ENCODE data around the gene ZDHHC22. TPM values are rescaled to one million over a fixed set of nuclear protein-coding genes. Genes with fewer than 3 reads are reported as not detected.

Gene ZDHHC22, protein sequence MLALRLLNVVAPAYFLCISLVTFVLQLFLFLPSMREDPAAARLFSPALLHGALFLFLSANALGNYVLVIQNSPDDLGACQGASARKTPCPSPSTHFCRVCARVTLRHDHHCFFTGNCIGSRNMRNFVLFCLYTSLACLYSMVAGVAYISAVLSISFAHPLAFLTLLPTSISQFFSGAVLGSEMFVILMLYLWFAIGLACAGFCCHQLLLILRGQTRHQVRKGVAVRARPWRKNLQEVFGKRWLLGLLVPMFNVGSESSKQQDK
- total RNA-seq, result not detected
- long read RNA-seq, result 0 reads

DNA sequence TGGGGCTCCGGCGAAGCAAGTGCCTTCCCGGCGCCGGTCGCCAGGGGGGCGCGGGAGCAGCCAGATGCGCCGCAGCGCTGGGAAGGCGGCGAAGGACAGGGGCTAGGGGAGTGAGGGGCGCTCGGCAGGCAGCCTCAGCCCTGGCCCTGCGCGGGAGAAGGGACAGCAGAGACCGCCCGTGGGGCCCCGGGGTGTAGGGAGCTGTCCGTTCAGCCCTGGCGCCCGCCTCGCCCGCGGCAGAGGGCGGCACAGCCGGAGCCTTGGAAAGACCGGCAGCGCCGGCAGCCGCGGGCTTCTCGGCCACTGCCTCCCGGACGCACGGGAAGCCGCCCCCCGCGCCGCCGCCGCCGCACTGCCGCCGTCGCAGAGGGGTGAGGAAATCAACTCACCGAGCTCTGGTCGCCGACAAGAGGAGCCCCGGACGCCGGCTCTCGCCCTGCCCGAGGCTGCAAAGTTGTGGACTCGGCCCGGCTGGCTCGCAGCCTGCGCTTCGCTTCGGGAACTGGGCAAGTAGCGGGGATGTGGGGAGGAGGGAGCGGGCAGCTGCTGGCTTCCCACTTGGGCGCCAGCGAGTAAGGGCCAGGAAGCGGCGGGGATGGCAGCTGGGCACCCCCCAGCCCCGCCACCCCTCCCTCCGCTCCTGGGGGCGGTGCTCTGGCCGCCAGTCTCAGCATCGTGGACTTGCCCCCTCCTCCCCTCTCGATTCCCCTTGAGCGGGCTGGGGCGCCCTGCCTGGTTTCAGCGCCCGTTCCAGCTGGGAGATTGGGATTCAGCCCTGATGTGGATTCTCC is at the start of gene ZDHHC22:
ZDHHC22 (minus strand) TSS at position 578 of the 791 bp plus-strand sequence. CDS start 2,053 bp downstream, outside the sequence.
- ATAC-seq (peak; percentile 32), DNase-seq (no peak)
- Histone ChIP-seq H3K27me3 (peaks cover 97% of the 10 kb centered on the region), H3K36me3 (no peaks in the 10 kb centered on the region), H3K27ac (no peak within 1 kb of the TSS), H3K9me3 (no peaks in the 10 kb centered on the region), H3K4me3 (peak within 1 kb of the TSS; percentile 26), H3K4me1 (peaks cover 13% of the 10 kb centered on the region)
- TF ChIP-seq, protein P1, sequence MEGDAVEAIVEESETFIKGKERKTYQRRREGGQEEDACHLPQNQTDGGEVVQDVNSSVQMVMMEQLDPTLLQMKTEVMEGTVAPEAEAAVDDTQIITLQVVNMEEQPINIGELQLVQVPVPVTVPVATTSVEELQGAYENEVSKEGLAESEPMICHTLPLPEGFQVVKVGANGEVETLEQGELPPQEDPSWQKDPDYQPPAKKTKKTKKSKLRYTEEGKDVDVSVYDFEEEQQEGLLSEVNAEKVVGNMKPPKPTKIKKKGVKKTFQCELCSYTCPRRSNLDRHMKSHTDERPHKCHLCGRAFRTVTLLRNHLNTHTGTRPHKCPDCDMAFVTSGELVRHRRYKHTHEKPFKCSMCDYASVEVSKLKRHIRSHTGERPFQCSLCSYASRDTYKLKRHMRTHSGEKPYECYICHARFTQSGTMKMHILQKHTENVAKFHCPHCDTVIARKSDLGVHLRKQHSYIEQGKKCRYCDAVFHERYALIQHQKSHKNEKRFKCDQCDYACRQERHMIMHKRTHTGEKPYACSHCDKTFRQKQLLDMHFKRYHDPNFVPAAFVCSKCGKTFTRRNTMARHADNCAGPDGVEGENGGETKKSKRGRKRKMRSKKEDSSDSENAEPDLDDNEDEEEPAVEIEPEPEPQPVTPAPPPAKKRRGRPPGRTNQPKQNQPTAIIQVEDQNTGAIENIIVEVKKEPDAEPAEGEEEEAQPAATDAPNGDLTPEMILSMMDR (IDR thresholded peaks at IDR 0.05), result peak; percentile 26
- intact Hi-C loops (cut with DNase I), result no loop called here

DNA sequence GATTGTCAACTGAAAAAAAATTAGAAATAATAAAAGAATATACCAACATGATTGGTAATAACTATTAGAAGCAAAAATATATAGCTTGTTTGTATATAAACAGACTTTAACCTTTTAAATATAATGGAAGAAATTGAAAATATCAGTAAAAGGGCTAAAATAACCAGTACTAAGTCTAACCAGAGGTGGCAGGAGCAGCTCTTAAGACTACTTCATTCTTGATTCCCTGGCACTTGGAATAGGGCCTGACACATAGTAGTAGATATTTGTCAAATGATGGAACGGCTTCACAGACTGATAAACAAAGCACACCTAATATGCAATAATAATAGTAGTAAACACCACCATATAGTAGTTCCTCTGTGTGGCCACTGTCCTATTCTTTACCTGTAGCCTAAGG is 49.4 kb upstream of the ZDHHC22 start:
- intact Hi-C loops (cut with DNase I), result no loop called here
- no peaks in the 10 kb centered on the region for H3K36me3 ChIP-seq
- no peaks in the 10 kb centered on the region for H3K27me3 ChIP-seq
- DNase-seq (no peak), ATAC-seq (no peak)
- no peaks in the 10 kb centered on the region for H3K4me1 ChIP-seq
- H3K9me3 ChIP-seq, result no peaks in the 10 kb centered on the region
- H3K4me3 ChIP-seq, result no peak overlapping the region
- TF ChIP-seq, protein P1 (IDR thresholded peaks at IDR 0.05), result no peak
- H3K27ac ChIP-seq, result no peak overlapping the region

DNA sequence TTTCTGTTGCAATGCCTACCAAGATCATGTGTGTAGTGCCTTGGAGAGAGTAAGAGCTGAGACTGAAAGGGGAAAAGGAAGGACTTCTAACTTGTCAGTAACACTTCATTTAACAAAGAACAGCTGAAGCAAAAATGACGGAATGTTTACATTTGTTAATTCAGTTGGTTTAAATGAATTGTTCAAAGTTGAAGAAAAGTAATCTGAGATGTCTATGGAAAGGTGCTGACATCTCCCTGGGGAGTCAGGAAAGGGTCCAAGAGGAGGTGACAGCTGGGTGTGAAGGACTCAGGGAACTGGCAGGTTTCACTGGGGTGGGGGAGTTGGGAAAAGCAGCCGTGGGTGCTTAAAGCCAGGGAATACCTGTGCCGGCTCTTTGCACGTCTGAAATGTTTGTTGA is 47.9 kb upstream of the ZDHHC22 start:
- H3K4me1 ChIP-seq, result no peaks in the 10 kb centered on the region
- H3K27me3 ChIP-seq, result no peaks in the 10 kb centered on the region
- no peak overlapping the region for H3K4me3 ChIP-seq
- TF ChIP-seq, protein P1 (IDR thresholded peaks at IDR 0.05), result no peak
- ATAC-seq, result no peak
- H3K27ac ChIP-seq, result no peak overlapping the region
- H3K9me3 ChIP-seq, result no peaks in the 10 kb centered on the region
- DNase-seq, result no peak
- H3K36me3 ChIP-seq, result no peaks in the 10 kb centered on the region
- intact Hi-C loops (cut with DNase I), result no loop called here

DNA sequence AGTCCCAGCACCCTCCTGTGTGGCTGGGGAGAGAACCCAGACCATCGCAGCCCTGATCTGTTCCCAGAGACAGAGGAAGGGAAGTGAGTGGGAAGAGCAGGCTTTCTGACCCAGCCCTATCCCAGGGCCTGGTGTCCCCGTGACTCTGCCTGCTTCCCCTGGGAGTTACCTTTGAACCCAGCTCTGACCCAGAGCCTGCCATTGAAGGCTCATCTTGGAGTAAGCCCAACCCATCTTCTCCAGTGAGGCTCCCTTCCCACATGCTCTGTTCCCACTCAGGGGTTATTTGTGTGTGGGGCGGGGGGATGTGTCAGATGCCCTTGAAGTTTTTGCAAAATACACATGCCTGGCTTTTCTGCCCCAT is 46.0 kb upstream of the ZDHHC22 start:
- Histone ChIP-seq H3K4me1 (no peaks in the 10 kb centered on the region), H3K36me3 (no peaks in the 10 kb centered on the region), H3K4me3 (no peak overlapping the region), H3K27me3 (peaks cover 15% of the 10 kb centered on the region), H3K27ac (no peak overlapping the region), H3K9me3 (no peaks in the 10 kb centered on the region)
- intact Hi-C loops (cut with DNase I), result no loop called here
- DNase-seq, result no peak
- ATAC-seq, result no peak
- TF ChIP-seq, protein P1 (IDR thresholded peaks at IDR 0.05), result no peak

DNA sequence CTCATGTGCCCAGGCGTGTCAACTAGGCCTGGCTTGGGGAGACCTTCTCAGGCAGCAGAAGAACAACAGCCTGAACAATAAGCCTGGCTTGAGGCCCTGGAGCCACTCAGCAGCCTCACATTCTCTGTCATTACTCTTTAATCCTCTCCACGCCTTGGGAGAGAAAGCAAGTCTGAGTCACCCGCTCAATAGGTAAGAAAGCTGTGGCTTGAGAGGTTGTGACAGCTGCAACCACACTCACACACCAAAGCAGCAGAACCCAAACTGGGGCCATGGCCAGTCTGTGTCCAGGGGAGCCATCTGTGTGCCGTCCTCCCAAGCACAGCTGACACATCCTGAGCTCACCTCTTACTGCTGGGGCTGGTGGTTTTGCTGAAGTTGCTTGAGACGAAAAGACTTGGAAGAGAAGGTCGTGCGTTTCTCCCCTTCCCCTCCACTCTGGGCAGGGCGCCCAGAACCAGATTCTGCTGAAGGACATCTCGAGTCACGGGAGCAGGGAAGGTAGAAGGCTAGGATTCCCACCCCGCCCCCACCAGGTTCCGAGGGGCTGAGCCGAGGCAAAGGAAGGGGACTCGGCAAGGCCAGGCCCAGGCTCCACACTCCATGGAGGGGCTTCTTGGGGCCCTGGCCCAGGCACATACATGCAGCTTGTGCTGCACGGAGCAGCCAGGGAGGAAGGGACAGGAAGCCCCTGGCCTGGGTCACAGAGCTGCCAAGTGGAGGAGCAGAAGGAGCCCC is 45.5 kb upstream of the ZDHHC22 start:
- Histone ChIP-seq H3K36me3 (no peaks in the 10 kb centered on the region), H3K4me3 (no peak overlapping the region), H3K4me1 (no peaks in the 10 kb centered on the region), H3K9me3 (no peaks in the 10 kb centered on the region), H3K27me3 (peaks cover 20% of the 10 kb centered on the region), H3K27ac (no peak overlapping the region)
- TF ChIP-seq, protein P1 (IDR thresholded peaks at IDR 0.05), result no peak
- intact Hi-C loops (cut with DNase I), result no loop called here
- DNase-seq, result no peak
- ATAC-seq, result peak; percentile 47
